Naive thymus-derived CD4-positive, alpha-beta T cell (primary cell): Measurements from ENCODE around the gene NRIP2. TPM values are rescaled to one million over a fixed set of nuclear protein-coding genes. Genes with fewer than 3 reads are reported as not detected.
A peak's percentile ranks its signal among the peaks of the same experiment; 100 is the strongest.

Experiments
- ATAC-seq: fragments of 150-1000 bp; cut with Tn5 transposase; 2 replicates; pipeline ENCODE4 v1.10.0; 2021; ENCODE audit warnings: mild to moderate bottlenecking, moderate library complexity
- CTCF ChIA-PET: fragments of 350-600 bp; sonication (Branson Sonifier 250); formaldehyde crosslinking; loops from one replicate; lab custom pipeline; 2021; ENCODE audit warnings: antibody characterized with exemption; lab: Charles Lee
- POLR2A ChIA-PET: fragments of 350-600 bp; sonication (Branson Sonifier 250); formaldehyde crosslinking; loops from one replicate; lab custom pipeline; 2021; ENCODE audit warnings: antibody characterized with exemption, inconsistent platforms; lab: Charles Lee
- DNase-seq, 9 donors: peaks; one replicate each; pipeline versions ENCODE4 v3.0.0 to v3.0.0-alpha.2; 2020 to 2022; ENCODE audit warnings: mixed read lengths in 1 of 9
- H3K27ac ChIP-seq: one replicate; pipeline ENCODE4 v1.7.0; 2013; ENCODE audit warnings: mild to moderate bottlenecking, low read depth, low read length, moderate library complexity
- H3K27me3 ChIP-seq, 2 donors: one replicate each; pipeline ENCODE4 v1.7.0; 2013; ENCODE audit warnings: low read length in 2 of 2, mild to moderate bottlenecking in 2 of 2, moderate library complexity in 2 of 2; ENCODE audit not compliant: control insufficient read depth in 2 of 2, insufficient read depth in 2 of 2
- H3K36me3 ChIP-seq, 3 experiments: 1 replicate in 2 of 3; 2 replicates in 1 of 3; pipeline ENCODE4 v1.7.0; 2013; ENCODE audit warnings: low read length in 3 of 3, mild to moderate bottlenecking in 3 of 3, moderate library complexity in 1 of 3; ENCODE audit not compliant: insufficient read depth in 3 of 3, control insufficient read depth in 2 of 3
- H3K4me1 ChIP-seq, 2 donors: one replicate each; pipeline ENCODE4 v1.7.0; 2013; ENCODE audit warnings: low read length in 2 of 2, mild to moderate bottlenecking in 2 of 2, moderate library complexity in 1 of 2; ENCODE audit not compliant: control insufficient read depth in 2 of 2, insufficient read depth in 2 of 2
- H3K4me3 ChIP-seq: 2 replicates; pipeline ENCODE4 v1.7.0; 2013; ENCODE audit warnings: mild to moderate bottlenecking, low read length
- H3K9me3 ChIP-seq, 3 experiments: 1 replicate in 2 of 3; 2 replicates in 1 of 3; pipeline ENCODE4 v1.7.0; 2013; ENCODE audit warnings: low read length in 3 of 3; ENCODE audit not compliant: control insufficient read depth in 2 of 3
- H3K27ac Mint-ChIP-seq, 9 donors: one replicate each; pipeline ENCODE4 v1.8.0; 2020 to 2022; ENCODE audit warnings: mixed read lengths in 9 of 9, mild to moderate bottlenecking in 8 of 9, moderate library complexity in 5 of 9, inconsistent platforms in 2 of 9
- H3K27me3 Mint-ChIP-seq, 5 donors: one replicate each; pipeline ENCODE4 v1.8.0; 2021 to 2022; ENCODE audit warnings: mixed read lengths in 5 of 5, mild to moderate bottlenecking in 1 of 5
- H3K36me3 Mint-ChIP-seq, 5 donors: one replicate each; pipeline ENCODE4 v1.8.0; 2020 to 2022; ENCODE audit warnings: mixed read lengths in 5 of 5, mild to moderate bottlenecking in 3 of 5, inconsistent platforms in 1 of 5
- H3K4me1 Mint-ChIP-seq, 7 donors: one replicate each; pipeline ENCODE4 v1.8.0; 2020 to 2022; ENCODE audit warnings: mixed read lengths in 7 of 7, mild to moderate bottlenecking in 3 of 7, inconsistent platforms in 1 of 7
- H3K4me3 Mint-ChIP-seq, 10 donors: one replicate each; pipeline ENCODE4 v1.8.0; 2020 to 2022; ENCODE audit warnings: mild to moderate bottlenecking in 10 of 10, mixed read lengths in 10 of 10, moderate library complexity in 6 of 10, inconsistent platforms in 2 of 10
- H3K9me3 Mint-ChIP-seq, 11 donors: one replicate each; pipeline ENCODE4 v1.8.0; 2020 to 2022; ENCODE audit warnings: mixed read lengths in 11 of 11, mild to moderate bottlenecking in 4 of 11, inconsistent platforms in 1 of 11, moderate library complexity in 1 of 11
- intact Hi-C, 2 donors: fragments of 100-400 bp; cut with micrococcal nuclease; formaldehyde crosslinking; loops; one replicate each; pipeline ENCODE4 v1.15.1; 2023
- polyA plus RNA-seq, 2 donors: library from polyadenylated mRNA; unstranded; fragments of 300-500 nt; fragmentation: Illumina TruSeq; gene quantifications; one replicate each; pipeline ENCODE4 v1.2.3, GENCODE V29; 2021
- total RNA-seq, 6 experiments: library from RNA in 5 of 6; stranded (reverse) in 5 of 6; gene quantifications; 1 replicate in 5 of 6; 2 replicates in 1 of 6; pipeline ENCODE4 v1.2.3 and lab custom pipeline; 2021 to 2026

The NRIP2 gene
- total and polyA plus RNA-seq, 7 experiments from 2014 or later: 1.6 to 2.0 TPM; not detected in 5

- Histone ChIP-seq H3K27ac (no peak overlapping the region), H3K27me3 (no peaks in the 10 kb centered on the region), H3K36me3 (peaks cover 3 to 14% (median 6%) of the 10 kb centered on the region in 3 experiments), H3K4me3 (no peak overlapping the region), H3K9me3 (no peaks in the 10 kb centered on the region), H3K4me1 (peaks cover 8 to 11% of the 10 kb centered on the region in 2 donors)
- peaks cover 0 to 30% (median 0%) of the 10 kb centered on the region in 5 donors for H3K27me3 Mint-ChIP-seq
- peaks cover 3 to 7% (median 3%) of the 10 kb centered on the region in 5 donors for H3K36me3 Mint-ChIP-seq
- peak overlapping the region in 6 of 9 donors; percentile 2 to 84 (median 31) for H3K27ac Mint-ChIP-seq
- H3K9me3 Mint-ChIP-seq: no peaks in the 10 kb centered on the region
- POLR2A ChIA-PET: interaction anchor here (7.0 to 7.6 kb wide), 2 partner anchors 21 to 103 kb away, joined by 41 to 65 read pairs; partner anchors contain the start of gene ITFG2
- peak overlapping the region; percentile 47 to 93 (median 86) for H3K4me3 Mint-ChIP-seq
- H3K4me1 Mint-ChIP-seq: peaks cover 17 to 31% (median 24%) of the 10 kb centered on the region in 7 donors
- DNase-seq: no peak
- CTCF ChIA-PET: no interaction called here
- ATAC-seq: no peak
- intact Hi-C loops: loop anchor here (5.0 to 10.0 kb wide), 5 partner anchors 41 to 1854 kb away; partner anchors contain the start of genes AKAP3 (in 1 of the 2), NDUFA9 (in 1 of the 2), RAD51AP1 (in 1 of the 2) and TSPAN9 (in 1 of the 2)
Observed at GRCh38 chr12:2793561-2793960, 41.3 kb downstream of the NRIP2 start.

- CTCF ChIA-PET: interaction anchor here (0.6 kb wide), 1 partner anchor 51 kb away, joined by 3 read pairs; no protein-coding TSS in a partner anchor
- intact Hi-C loops: loop anchor here (5.0 to 10.0 kb wide), 5 partner anchors 41 to 1854 kb away; partner anchors contain the start of genes AKAP3 (in 1 of the 2), NDUFA9 (in 1 of the 2), RAD51AP1 (in 1 of the 2) and TSPAN9 (in 1 of the 2)
Observed at GRCh38 chr12:2792671-2793500, 41.9 kb downstream of the NRIP2 start.

GRCh38 chr12:2791089-2791488 lies 43.7 kb downstream of the NRIP2 start:
- Mint-ChIP-seq H3K36me3 (no peaks in the 10 kb centered on the region), H3K27ac (no peak overlapping the region), H3K9me3 (no peaks in the 10 kb centered on the region), H3K4me3 (no peak overlapping the region), H3K4me1 (peaks cover 0 to 13% (median 5%) of the 10 kb centered on the region in 7 donors), H3K27me3 (peaks cover 0 to 35% (median 0%) of the 10 kb centered on the region in 5 donors)
- Histone ChIP-seq H3K4me1 (peaks cover 1 to 4% of the 10 kb centered on the region in 2 donors), H3K36me3 (no peaks in the 10 kb centered on the region), H3K27me3 (no peaks in the 10 kb centered on the region), H3K9me3 (no peaks in the 10 kb centered on the region), H3K27ac (no peak overlapping the region), H3K4me3 (no peak overlapping the region)
- no peak for ATAC-seq
- no peak for DNase-seq
- ChIA-PET POLR2A (no interaction called here), CTCF (no interaction called here)
- intact Hi-C loops: loop anchor here (5.0 to 10.0 kb wide), 5 partner anchors 39 to 1856 kb away; partner anchors contain the start of genes AKAP3 (in 1 of the 2), NDUFA9 (in 1 of the 2), RAD51AP1 (in 1 of the 2) and TSPAN9 (in 1 of the 2)

More at GRCh38 chr12:2792671-2793500, 41.9 kb downstream of the NRIP2 start:
- Histone ChIP-seq H3K4me1 (peaks cover 8 to 11% of the 10 kb centered on the region in 2 donors), H3K9me3 (no peaks in the 10 kb centered on the region), H3K27ac (no peak overlapping the region), H3K27me3 (no peaks in the 10 kb centered on the region), H3K36me3 (peaks cover 0 to 7% (median 1%) of the 10 kb centered on the region in 3 experiments), H3K4me3 (no peak overlapping the region)
- H3K9me3 Mint-ChIP-seq: no peaks in the 10 kb centered on the region
- no peak for DNase-seq
- peak overlapping the region; percentile 47 to 93 (median 86) for H3K4me3 Mint-ChIP-seq
- H3K27ac Mint-ChIP-seq: peak overlapping the region in 5 of 9 donors; percentile 2 to 83 (median 62)
- peaks cover 15 to 31% (median 22%) of the 10 kb centered on the region in 7 donors for H3K4me1 Mint-ChIP-seq
- no peak for ATAC-seq
- peaks cover 0 to 35% (median 0%) of the 10 kb centered on the region in 5 donors for H3K27me3 Mint-ChIP-seq
- POLR2A ChIA-PET: interaction anchor here (0.6 to 7.6 kb wide), 3 partner anchors 22 to 102 kb away, joined by 4 to 65 read pairs (median 41); partner anchors contain the start of gene ITFG2
- peaks cover 0 to 4% (median 0%) of the 10 kb centered on the region in 5 donors for H3K36me3 Mint-ChIP-seq

- Mint-ChIP-seq H3K9me3 (no peaks in the 10 kb centered on the region), H3K4me1 (peaks cover 4 to 13% (median 9%) of the 10 kb centered on the region in 7 donors), H3K4me3 (no peak overlapping the region), H3K27ac (no peak overlapping the region), H3K27me3 (peaks cover 5 to 50% (median 15%) of the 10 kb centered on the region in 5 donors), H3K36me3 (no peaks in the 10 kb centered on the region)
- Histone ChIP-seq H3K4me1 (peaks cover 0 to 6% of the 10 kb centered on the region in 2 donors), H3K27me3 (no peaks in the 10 kb centered on the region), H3K4me3 (no peak overlapping the region), H3K9me3 (no peaks in the 10 kb centered on the region), H3K27ac (no peak overlapping the region), H3K36me3 (no peaks in the 10 kb centered on the region)
- ATAC-seq (no peak), DNase-seq (no peak)
- ChIA-PET POLR2A (interaction anchor here (0.6 to 2.2 kb wide), 3 partner anchors 25 to 102 kb away, joined by 5 to 6 read pairs (median 5); no protein-coding TSS in a partner anchor), CTCF (interaction anchor here (1.0 to 4.8 kb wide), 6 partner anchors 11 to 107 kb away, joined by 3 to 42 read pairs (median 6); no protein-coding TSS in a partner anchor)
- intact Hi-C loops: loop anchor here in 1 of 2 donors (10.0 kb wide), 1 partner anchor 50 kb away; no protein-coding TSS in a partner anchor
Observed at GRCh38 chr12:2785017-2785416, 49.8 kb downstream of the NRIP2 start.

- POLR2A ChIA-PET: interaction anchor here (0.6 to 2.2 kb wide), 3 partner anchors 12 to 93 kb away, joined by 3 to 6 read pairs (median 4); no protein-coding TSS in a partner anchor
- intact Hi-C loops: loop anchor here (1.0 to 10.0 kb wide), 6 partner anchors 29 to 987 kb away; no protein-coding TSS in a partner anchor
- Mint-ChIP-seq H3K27me3 (peaks cover 5 to 46% (median 15%) of the 10 kb centered on the region in 5 donors), H3K27ac (peak overlapping the region in 1 of 9 donors; percentile 66), H3K9me3 (no peaks in the 10 kb centered on the region), H3K36me3 (no peaks in the 10 kb centered on the region), H3K4me3 (peak overlapping the region; percentile 70 to 87 (median 78)), H3K4me1 (peaks cover 4 to 13% (median 9%) of the 10 kb centered on the region in 7 donors)
- ATAC-seq (peak; percentile 88), DNase-seq (peak in 8 of 9 donors; percentile 12 to 59 (median 42))
- Histone ChIP-seq H3K4me3 (peak overlapping the region; percentile 27), H3K36me3 (no peaks in the 10 kb centered on the region), H3K4me1 (peaks cover 0 to 6% of the 10 kb centered on the region in 2 donors), H3K9me3 (no peaks in the 10 kb centered on the region), H3K27ac (no peak overlapping the region), H3K27me3 (no peaks in the 10 kb centered on the region)
- CTCF ChIA-PET: interaction anchor here (0.6 to 4.8 kb wide), 9 partner anchors 31 to 254 kb away, joined by 3 to 42 read pairs (median 5); no protein-coding TSS in a partner anchor
Observed at GRCh38 chr12:2783936-2784600, 50.8 kb downstream of the NRIP2 start.
